Osteoblast (primary cell): ENCODE results near the gene PRSS38. TPM values are rescaled to one million over a fixed set of nuclear protein-coding genes. Genes with fewer than 3 reads are reported as not detected.

Source experiments
- DNase-seq: peaks from one replicate; pipeline ENCODE4 v3.0.0; 2011; ENCODE audit warnings: low spot score, mixed read lengths; ENCODE audit not compliant: insufficient read length; ENCODE audit errors: missing footprints
- H2AFZ ChIP-seq: 2 replicates; pipeline ENCODE4 v1.6.0; 2011; ENCODE audit warnings: mild to moderate bottlenecking, low read length
- H3K27ac ChIP-seq: 2 replicates; pipeline ENCODE4 v1.5.1; 2011; ENCODE audit warnings: mild to moderate bottlenecking, low read depth, low read length, moderate library complexity
- H3K27me3 ChIP-seq: 2 replicates; pipeline ENCODE4 v1.6.0; 2012; ENCODE audit warnings: mild to moderate bottlenecking, control low read depth, inconsistent platforms, low read length, moderate library complexity; ENCODE audit not compliant: insufficient read depth
- H3K36me3 ChIP-seq: 2 replicates; pipeline ENCODE4 v1.5.1; 2011; ENCODE audit warnings: mild to moderate bottlenecking, low read length, control low read depth, moderate library complexity; ENCODE audit not compliant: insufficient read depth
- H3K4me1 ChIP-seq: 2 replicates; pipeline ENCODE4 v1.5.1; 2011; ENCODE audit warnings: mild to moderate bottlenecking, low read length, control low read depth, moderate library complexity; ENCODE audit not compliant: insufficient read depth
- H3K4me2 ChIP-seq: 2 replicates; pipeline ENCODE4 v1.6.0; 2011; ENCODE audit warnings: mild to moderate bottlenecking, low read length; ENCODE audit not compliant: insufficient read depth
- H3K4me3 ChIP-seq: fragments of 200-600 bp; sonication (generic); 3 replicates; pipeline ENCODE4 v1.5.1; 2012; ENCODE audit warnings: mild to moderate bottlenecking, low read length, inconsistent platforms; ENCODE audit not compliant: insufficient read depth
- H3K79me2 ChIP-seq: 2 replicates; pipeline ENCODE4 v1.6.0; 2012; ENCODE audit warnings: mild to moderate bottlenecking, low read length, control low read depth, inconsistent platforms; ENCODE audit not compliant: insufficient read depth
- H3K9me3 ChIP-seq: 2 replicates; pipeline ENCODE4 v1.5.1; 2011; ENCODE audit warnings: low read depth, low read length, control low read depth
- H4K20me1 ChIP-seq: 2 replicates; pipeline ENCODE4 v1.6.0; 2012; ENCODE audit warnings: mild to moderate bottlenecking, low read length, control low read depth; ENCODE audit not compliant: insufficient read depth
- total RNA-seq: library from RNA; depleted of rRNA; stranded (reverse); fragments of >200 nt; gene quantifications from 2 replicates; pipeline ENCODE4 v1.2.3, GENCODE V29; 2012
- TF ChIP-seq, protein P1 (sequence below): IDR thresholded peaks from 2 replicates; pipeline ENCODE4 v1.5.1; 2011; ENCODE audit warnings: mild to moderate bottlenecking, low read depth, low read length, moderate library complexity; ENCODE audit errors: extremely low read depth

The PRSS38 gene
- total RNA-seq, 1 donor = not detected

DNA sequence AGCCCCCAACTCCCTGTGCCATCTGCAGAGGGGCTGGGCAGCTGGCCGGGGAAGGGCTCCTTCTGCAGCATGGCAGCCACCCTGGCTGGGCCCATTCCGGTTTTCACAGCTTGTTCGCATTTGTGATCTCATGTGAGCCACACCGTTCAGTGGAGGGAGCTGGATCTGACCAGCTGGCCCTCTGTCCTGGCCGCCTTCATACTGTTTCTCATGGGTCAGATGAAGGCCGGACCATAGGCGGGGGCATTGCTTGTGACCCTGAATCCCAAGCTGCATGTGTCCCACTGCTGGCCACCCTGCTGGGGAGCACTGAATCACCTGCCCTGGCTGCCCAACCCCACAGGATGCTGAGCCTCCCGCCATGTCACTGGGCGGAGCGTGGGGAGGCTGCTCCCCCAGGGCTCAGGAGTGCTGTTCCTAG is 36.4 kb upstream of the PRSS38 start:
- Histone ChIP-seq H3K4me2 (no peak overlapping the region), H3K4me3 (no peak overlapping the region), H3K36me3 (peaks cover 6% of the 10 kb centered on the region), H4K20me1 (peaks cover 39% of the 10 kb centered on the region), H3K27me3 (no peaks in the 10 kb centered on the region), H3K79me2 (no peaks in the 10 kb centered on the region), H2AFZ (no peak overlapping the region), H3K27ac (no peak overlapping the region), H3K9me3 (no peaks in the 10 kb centered on the region), H3K4me1 (peaks cover 27% of the 10 kb centered on the region)
- DNase-seq = no peak
- TF ChIP-seq, protein P1, sequence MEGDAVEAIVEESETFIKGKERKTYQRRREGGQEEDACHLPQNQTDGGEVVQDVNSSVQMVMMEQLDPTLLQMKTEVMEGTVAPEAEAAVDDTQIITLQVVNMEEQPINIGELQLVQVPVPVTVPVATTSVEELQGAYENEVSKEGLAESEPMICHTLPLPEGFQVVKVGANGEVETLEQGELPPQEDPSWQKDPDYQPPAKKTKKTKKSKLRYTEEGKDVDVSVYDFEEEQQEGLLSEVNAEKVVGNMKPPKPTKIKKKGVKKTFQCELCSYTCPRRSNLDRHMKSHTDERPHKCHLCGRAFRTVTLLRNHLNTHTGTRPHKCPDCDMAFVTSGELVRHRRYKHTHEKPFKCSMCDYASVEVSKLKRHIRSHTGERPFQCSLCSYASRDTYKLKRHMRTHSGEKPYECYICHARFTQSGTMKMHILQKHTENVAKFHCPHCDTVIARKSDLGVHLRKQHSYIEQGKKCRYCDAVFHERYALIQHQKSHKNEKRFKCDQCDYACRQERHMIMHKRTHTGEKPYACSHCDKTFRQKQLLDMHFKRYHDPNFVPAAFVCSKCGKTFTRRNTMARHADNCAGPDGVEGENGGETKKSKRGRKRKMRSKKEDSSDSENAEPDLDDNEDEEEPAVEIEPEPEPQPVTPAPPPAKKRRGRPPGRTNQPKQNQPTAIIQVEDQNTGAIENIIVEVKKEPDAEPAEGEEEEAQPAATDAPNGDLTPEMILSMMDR = no peak

DNA sequence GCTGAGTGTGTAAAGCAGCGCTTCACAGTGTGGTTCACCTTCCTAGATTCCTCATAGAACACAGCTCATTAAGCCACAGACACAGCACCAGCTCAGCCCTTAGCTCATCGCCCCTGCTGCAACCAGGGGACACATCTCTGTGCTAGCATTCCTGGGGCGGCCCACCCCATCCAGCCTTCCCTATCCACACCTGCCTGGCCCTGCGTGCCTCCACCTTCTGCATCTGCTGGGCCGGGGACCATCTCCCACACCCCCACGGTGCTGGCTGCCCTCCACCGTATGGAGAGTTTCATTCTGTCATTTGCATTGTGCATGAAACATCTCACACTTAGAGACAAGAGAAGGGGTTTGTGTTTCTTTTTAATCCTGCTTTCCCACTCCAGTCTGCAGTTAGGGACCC is 35.8 kb upstream of the PRSS38 start:
- Histone ChIP-seq H3K9me3 (no peaks in the 10 kb centered on the region), H3K27ac (no peak overlapping the region), H3K4me1 (peaks cover 27% of the 10 kb centered on the region), H3K27me3 (no peaks in the 10 kb centered on the region), H2AFZ (no peak overlapping the region), H3K79me2 (no peaks in the 10 kb centered on the region), H3K36me3 (peaks cover 6% of the 10 kb centered on the region), H4K20me1 (peaks cover 39% of the 10 kb centered on the region), H3K4me3 (no peak overlapping the region), H3K4me2 (no peak overlapping the region)
- TF ChIP-seq, protein P1 = no peak
- no peak for DNase-seq

- Histone ChIP-seq H3K4me1 (peaks cover 22% of the 10 kb centered on the region), H3K79me2 (no peaks in the 10 kb centered on the region), H3K27me3 (no peaks in the 10 kb centered on the region), H3K4me2 (no peak overlapping the region), H3K4me3 (no peak overlapping the region), H3K36me3 (peaks cover 6% of the 10 kb centered on the region), H4K20me1 (peaks cover 36% of the 10 kb centered on the region), H3K9me3 (no peaks in the 10 kb centered on the region), H2AFZ (no peak overlapping the region), H3K27ac (no peak overlapping the region)
- TF ChIP-seq, protein P1 = no peak
- DNase-seq = no peak
These were observed 35.1 kb upstream of the PRSS38 start for GRCh38 chr1:227780101-227781044.

DNA sequence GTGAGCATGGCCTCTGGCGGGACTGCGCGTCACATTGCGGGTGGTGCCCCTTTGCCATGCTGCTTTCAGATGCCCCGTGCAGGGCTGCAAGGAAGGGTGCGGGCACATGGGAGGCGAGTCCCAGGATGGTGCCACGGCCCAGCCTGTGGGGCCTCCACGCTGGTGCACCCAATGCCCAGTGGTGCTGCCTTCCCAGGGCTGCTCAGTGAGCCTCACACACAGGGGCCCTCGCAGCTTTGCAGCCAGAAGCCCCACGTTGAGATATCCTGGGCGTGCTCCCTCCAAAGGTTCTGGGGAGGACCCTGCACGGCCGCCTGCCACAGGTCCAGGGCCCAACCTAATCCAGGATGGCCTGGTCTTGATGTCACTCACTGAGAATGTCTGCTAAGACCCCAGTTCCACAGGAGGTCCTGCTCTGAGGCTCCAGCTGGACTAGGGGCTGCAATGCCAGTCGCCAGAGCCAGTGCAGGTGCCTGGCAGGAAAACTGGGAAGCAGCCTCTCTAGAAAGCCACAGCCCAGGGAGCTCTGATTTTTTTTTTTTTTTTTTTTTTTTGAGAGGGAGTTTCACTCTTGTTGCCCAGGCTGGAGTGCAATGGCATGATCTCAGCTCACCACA is 34.1 kb upstream of the PRSS38 start:
- Histone ChIP-seq H3K27me3 (peaks cover 9% of the 10 kb centered on the region), H3K4me2 (no peak overlapping the region), H3K27ac (no peak overlapping the region), H2AFZ (no peak overlapping the region), H3K36me3 (peaks cover 3% of the 10 kb centered on the region), H3K79me2 (no peaks in the 10 kb centered on the region), H3K4me1 (peaks cover 12% of the 10 kb centered on the region), H3K9me3 (no peaks in the 10 kb centered on the region), H4K20me1 (peaks cover 30% of the 10 kb centered on the region), H3K4me3 (no peak overlapping the region)
- TF ChIP-seq, protein P1 = no peak
- no peak for DNase-seq
